Panc1 (cell line): ENCODE measurements around the gene SEMA3G. TPM values are rescaled to one million over a fixed set of nuclear protein-coding genes. Genes with fewer than 3 reads are reported as not detected.

ENCODE experiments used
- total RNA-seq: library from RNA; stranded (reverse); gene quantifications from one replicate; pipeline ENCODE4 v1.2.1, GENCODE V29; 2021; ENCODE audit not compliant: unreplicated experiment

The SEMA3G gene
- total RNA-seq, 1 experiment from 2014 or later: 1.6 TPM

Other genes with a start within 250 kb of the SEMA3G start
- 89.4 TPM for gene ALAS1, start 246.9 kb downstream of the SEMA3G start, total RNA-seq
- gene TLR9, start 219.5 kb downstream of the SEMA3G start, total RNA-seq: not detected
- 51.9 TPM for gene TWF2, start 205.9 kb downstream of the SEMA3G start, total RNA-seq
- gene PPM1M, start 199.3 kb downstream of the SEMA3G start, total RNA-seq: 9.7 TPM
- 57.9 TPM for gene WDR82, start 166.5 kb downstream of the SEMA3G start, total RNA-seq
- 6.5 TPM for gene GLYCTK, start 157.3 kb downstream of the SEMA3G start, total RNA-seq
- 2.4 TPM for gene DNAH1, start 128.8 kb downstream of the SEMA3G start, total RNA-seq
- gene BAP1, start 35.1 kb downstream of the SEMA3G start, total RNA-seq: 69.6 TPM
- gene PHF7, start 34.4 kb downstream of the SEMA3G start, total RNA-seq: 12.0 TPM
- 5.2 TPM for gene TNNC1, start 8.9 kb upstream of the SEMA3G start, total RNA-seq
- 63.4 TPM for gene NISCH, start 10.5 kb upstream of the SEMA3G start, total RNA-seq
- gene STAB1, start 50.2 kb upstream of the SEMA3G start, total RNA-seq: 0.39 TPM
- 137 TPM for gene NT5DC2, start 88.8 kb upstream of the SEMA3G start, total RNA-seq
- 27.3 TPM for gene UQCC5, start 91.5 kb upstream of the SEMA3G start, total RNA-seq
- gene PBRM1, start 240.8 kb upstream of the SEMA3G start, total RNA-seq: 43.5 TPM
- gene GNL3, start 240.9 kb upstream of the SEMA3G start, total RNA-seq: 88.9 TPM